Mammary epithelial cell (primary cell): Measurements from ENCODE around the gene CHAT.

Experiments used
- CTCF ChIP-seq, 2 donors: IDR thresholded peaks in 1 of 2; conservative IDR thresholded peaks in 1 of 2; 2 replicates each; pipeline ENCODE4 v1.5.1; 2011 to 2012; ENCODE audit warnings: inconsistent platforms in 2 of 2, low read length in 2 of 2, mild to moderate bottlenecking in 2 of 2, control low read depth in 1 of 2, low read depth in 1 of 2; ENCODE audit not compliant: insufficient read depth in 1 of 2; ENCODE audit errors: extremely low read depth in 1 of 2
- EZH2 ChIP-seq: IDR thresholded peaks from 2 replicates; pipeline ENCODE4 v1.6.1; 2012; ENCODE audit warnings: low read length, inconsistent platforms, borderline replicate concordance

- TF ChIP-seq CTCF (conservative IDR thresholded peaks at IDR 0.05 in 1 of 2, IDR thresholded peaks at IDR 0.05 in 1 of 2; ENCODE audit: extremely low read depth in 1 of 2, insufficient read depth in 1 of 2, low read depth in 1 of 2, low read length in 2 of 2) (no peak), EZH2 (no peak)
These were observed 11.3 kb upstream of the CHAT start for GRCh38 chr10:49602380-49603023.
